GM12878 (cell line): ENCODE results near the gene RAPGEF1. TPM values are rescaled to one million over a fixed set of nuclear protein-coding genes. Genes with fewer than 3 reads are reported as not detected.

Experiments
- CBX5 ChIP-seq: sonication (generic); IDR thresholded peaks from 2 replicates; pipeline ENCODE4 v1.6.1; 2016; ENCODE audit warnings: low read depth, moderate library complexity, mild to moderate bottlenecking, inconsistent platforms
- CUX1 ChIP-seq: IDR thresholded peaks from 2 replicates; pipeline ENCODE4 v1.6.1; 2012; ENCODE audit warnings: improper control_type of control experiment, low read depth, low read length; ENCODE audit not compliant: insufficient replicate concordance
- KDM1A ChIP-seq: fragments of 200-600 bp; sonication (generic); IDR thresholded peaks from 2 replicates; pipeline ENCODE4 v1.6.1; 2016; ENCODE audit warnings: borderline replicate concordance
- MTA3 ChIP-seq: IDR thresholded peaks from 2 replicates; pipeline ENCODE4 v1.6.1; 2012; ENCODE audit warnings: low read length, inconsistent platforms, borderline replicate concordance
- polyA plus RNA-seq, 11 experiments: library from polyadenylated mRNA; depleted of rRNA in 4 of 11; unstranded in 6 of 11; stranded (reverse) in 5 of 11; fragments of >200 nt; fragmentation: Nextera tagmentation in 4 of 11; fragmentation: Illumina TruSeq in 1 of 11; extraction: Ambion mirVana in 4 of 11; extraction: Trizol in 1 of 11; gene quantifications; 1 replicate in 1 of 11; 2 replicates in 10 of 11; pipeline versions ENCODE4 v1.2.1 to v1.2.3, GENCODE V29; 2011 to 2016; ENCODE audit warnings: inconsistent platforms in 2 of 11, missing spikeins in 2 of 11, low read depth in 1 of 11
- total RNA-seq, 4 experiments: library from RNA; depleted of rRNA in 3 of 4; stranded (reverse); fragments of >200 nt in 3 of 4; fragmentation: Illumina TruSeq in 1 of 4; extraction: Trizol in 1 of 4; gene quantifications; 2 replicates each; pipeline versions ENCODE4 v1.2.1 to v1.2.3, GENCODE V29; 2013 to 2021

RAPGEF1 gene
- total and polyA plus RNA-seq, 10 of the 15 experiments (the other 5 are each of a cell fraction or from before 2014, with no cell fraction given): 0.42 to 113 (median 45.9) TPM

- TF ChIP-seq KDM1A (no peak), MTA3 (no peak), CBX5 (no peak), CUX1 (no peak)
Measured at GRCh38 chr9:131642496-131643083, 97.3 kb downstream of the RAPGEF1 start (continued).
